Kidney epithelial cell (primary cell): ENCODE measurements around the gene TIPRL. TPM values are rescaled to one million over a fixed set of nuclear protein-coding genes. Genes with fewer than 3 reads are reported as not detected.
"Not testable (repeated sequence)": the region's sequence is repeated elsewhere in the genome, so short reads cannot be mapped to it uniquely, and the experiment has no call there.

ENCODE experiments used
- DNase-seq: peaks from one replicate; pipeline ENCODE4 v3.0.0-alpha.2; 2010; ENCODE audit warnings: low read depth
- H3K27me3 ChIP-seq: 2 replicates; pipeline ENCODE4 v1.6.0; 2011; ENCODE audit warnings: low read length; ENCODE audit not compliant: control insufficient read depth, insufficient read depth
- H3K36me3 ChIP-seq: 2 replicates; pipeline ENCODE4 v1.5.1; 2011; ENCODE audit warnings: low read length; ENCODE audit not compliant: control insufficient read depth, insufficient read depth
- H3K4me3 ChIP-seq: 2 replicates; pipeline ENCODE4 v1.5.1; 2011; ENCODE audit warnings: low read depth, mild to moderate bottlenecking, control low read depth, low read length
- CTCF ChIP-seq: IDR thresholded peaks from 2 replicates; pipeline ENCODE4 v1.5.1; 2011; ENCODE audit warnings: mild to moderate bottlenecking, moderate library complexity, low read length, control low read depth, inconsistent platforms; ENCODE audit not compliant: insufficient read depth, poor library complexity, severe bottlenecking
- total RNA-seq: library from RNA; depleted of rRNA; stranded (reverse); fragments of >200 nt; gene quantifications from 2 replicates; pipeline ENCODE4 v1.2.3, GENCODE V29; 2015

TIPRL gene
- total RNA-seq, 1 donor from 2014 or later = 49.0 TPM

DNA sequence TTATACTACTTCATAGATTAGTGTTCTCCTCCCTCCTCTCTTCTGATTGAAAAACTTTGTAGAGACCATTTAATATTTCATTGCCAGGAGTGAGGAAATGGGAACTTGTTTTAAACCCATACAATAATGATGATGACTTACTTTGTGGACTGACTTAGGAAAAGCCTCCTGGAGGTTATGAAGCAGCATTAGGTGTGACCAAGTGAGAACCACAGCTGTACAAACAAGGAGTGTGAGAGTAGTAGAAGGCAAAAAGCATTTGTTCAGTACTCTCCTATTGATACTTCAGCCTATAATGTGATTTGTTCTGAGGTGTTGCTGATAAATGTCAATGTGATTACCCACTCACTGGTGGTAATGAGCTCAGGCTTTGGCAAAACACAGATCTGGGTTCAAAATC is 8.4 kb downstream of the TIPRL start:
- Histone ChIP-seq H3K4me3 (no peak overlapping the region), H3K36me3 (no peaks in the 10 kb centered on the region), H3K27me3 (no peaks in the 10 kb centered on the region)
- TF ChIP-seq CTCF = no peak
- DNase-seq = no peak

DNA sequence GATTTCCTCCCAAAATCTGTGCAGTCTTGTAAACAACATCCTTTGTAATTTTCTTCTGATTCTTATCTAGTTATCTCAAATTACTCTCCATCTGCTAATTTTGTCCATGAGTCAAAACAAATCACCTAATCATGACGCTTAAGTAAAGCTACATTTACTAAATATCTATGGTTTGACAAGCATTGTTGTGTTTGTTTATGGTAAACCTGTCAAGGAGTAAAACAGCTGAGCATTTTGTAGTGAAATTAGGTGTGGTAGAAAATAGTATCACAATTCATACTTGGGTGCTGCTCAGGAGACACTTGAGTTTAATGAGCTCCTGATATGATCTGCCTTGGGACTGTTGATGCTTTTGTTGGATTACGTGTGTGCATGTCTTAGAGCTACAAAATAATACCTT is 11.6 kb downstream of the TIPRL start:
- Histone ChIP-seq H3K4me3 (no peak overlapping the region), H3K36me3 (no peaks in the 10 kb centered on the region), H3K27me3 (no peaks in the 10 kb centered on the region)
- TF ChIP-seq CTCF = no peak
- DNase-seq = no peak

DNA sequence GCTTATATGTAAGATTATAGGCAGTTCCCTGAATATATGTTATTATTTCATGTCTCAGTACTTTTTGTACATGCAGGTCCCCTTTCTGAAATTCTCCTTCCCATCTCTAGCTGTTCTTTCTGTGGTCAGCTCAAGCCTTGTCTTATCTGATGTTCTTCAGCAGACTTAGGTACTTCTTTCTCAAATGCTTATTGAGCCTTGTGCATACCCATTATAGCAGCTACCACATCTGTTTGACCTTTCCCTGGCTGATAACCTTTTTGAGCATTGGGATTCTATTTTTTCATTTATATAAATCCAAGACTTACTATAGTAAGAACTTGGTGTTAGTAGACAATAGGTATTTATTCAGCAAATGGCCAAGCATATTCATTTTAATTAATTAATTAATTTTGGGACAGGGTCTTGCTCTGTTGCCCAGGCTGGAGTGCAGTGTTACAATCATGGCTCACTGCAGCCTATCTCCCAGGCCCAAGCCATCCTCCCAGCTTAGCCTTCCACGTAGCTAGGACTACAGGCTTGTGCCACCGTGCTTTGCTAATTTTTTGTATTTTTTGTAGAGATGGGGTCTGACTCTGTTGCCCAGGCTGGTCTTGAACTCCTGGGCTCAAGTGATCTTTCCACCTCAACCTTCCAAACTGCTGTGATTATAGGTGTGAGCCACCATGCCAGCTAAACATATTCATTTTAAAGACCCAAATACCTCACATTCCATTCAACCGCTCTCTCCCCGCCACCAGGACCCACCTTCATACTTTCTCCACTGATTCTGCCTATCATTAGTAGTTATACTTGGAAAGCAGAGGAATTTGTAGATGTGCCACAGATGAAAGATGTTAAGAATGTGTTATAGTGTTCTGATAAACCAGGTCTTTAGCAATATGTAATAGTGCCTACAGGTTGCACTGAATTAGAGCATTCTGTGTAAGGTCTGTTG is 16.7 kb downstream of the TIPRL start:
- Histone ChIP-seq H3K27me3 (no peaks in the 10 kb centered on the region), H3K4me3 (no peak overlapping the region), H3K36me3 (no peaks in the 10 kb centered on the region)
- no peak for TF ChIP-seq CTCF
- DNase-seq = no peak

DNA sequence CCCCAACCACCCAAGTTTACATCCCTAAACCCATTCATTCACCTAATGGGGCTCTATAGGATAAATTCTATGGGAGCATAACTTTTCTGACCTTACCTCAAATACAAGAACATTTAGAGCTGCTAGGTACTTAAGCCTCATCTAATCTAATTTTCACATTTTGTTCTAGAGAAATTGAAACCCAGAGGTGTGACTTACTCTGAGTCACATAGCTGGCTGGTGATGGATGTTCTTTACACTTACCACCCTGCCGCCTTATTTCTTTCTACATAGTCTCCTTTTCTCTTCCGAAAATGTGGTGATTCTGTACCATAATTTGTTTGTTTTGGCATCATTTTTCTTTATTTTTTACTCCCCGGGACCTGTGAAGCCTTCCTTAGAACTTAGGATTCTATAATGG is 20.3 kb downstream of the TIPRL start:
- DNase-seq = no peak

GRCh38 chr1:168202941-168203654 is 24.3 kb downstream of the TIPRL start:
- no peak for TF ChIP-seq CTCF
- H3K4me3 ChIP-seq = no peak overlapping the region
- no peaks in the 10 kb centered on the region for H3K27me3 ChIP-seq
- no peak for DNase-seq
- H3K36me3 ChIP-seq = no peaks in the 10 kb centered on the region

More for the DNA sequence above, 20.3 kb downstream of the TIPRL start:
- no peak for TF ChIP-seq CTCF
- H3K27me3 ChIP-seq = no peaks in the 10 kb centered on the region
- no peaks in the 10 kb centered on the region for H3K36me3 ChIP-seq
- no peak overlapping the region for H3K4me3 ChIP-seq

GRCh38 chr1:168206111-168206510 is 27.3 kb downstream of the TIPRL start:
- DNase-seq = no peak
- TF ChIP-seq CTCF = no peak
- H3K36me3 ChIP-seq = no peaks in the 10 kb centered on the region
- H3K4me3 ChIP-seq = no peak overlapping the region
- no peaks in the 10 kb centered on the region for H3K27me3 ChIP-seq

DNA sequence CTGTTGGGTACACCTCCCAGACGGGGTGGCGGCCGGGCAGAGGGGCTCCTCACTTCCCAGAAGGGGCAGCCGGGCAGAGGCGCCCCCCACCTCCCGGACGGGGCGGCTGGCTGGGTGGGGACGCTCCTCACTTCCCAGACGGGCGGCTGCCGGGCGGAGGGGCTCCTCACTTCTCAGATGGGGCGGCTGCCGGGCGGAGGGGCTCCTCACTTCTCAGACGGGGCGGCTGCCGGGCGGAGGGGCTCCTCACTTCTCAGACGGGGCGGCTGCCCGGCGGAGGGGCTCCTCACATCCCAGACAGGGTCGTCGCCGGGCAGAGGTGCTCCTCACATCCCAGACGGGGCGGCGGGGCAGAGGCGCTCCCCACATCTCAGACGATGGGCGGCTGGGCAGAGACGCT is 28.9 kb downstream of the TIPRL start:
- H3K4me3 ChIP-seq, H3K27me3 ChIP-seq, H3K36me3 ChIP-seq, DNase-seq: not testable (repeated sequence)
